Activated CD4-positive, alpha-beta T cell treated with anti-CD3 and anti-CD28 coated beads, Interleukin-2, amount 10 ng/mL, durations not matched to agents 7 days and 5 days (primary cell): ENCODE data around the gene KLHDC10. TPM values are rescaled to one million over a fixed set of nuclear protein-coding genes. Genes with fewer than 3 reads are reported as not detected.
"Not testable (repeated sequence)": the region's sequence is repeated elsewhere in the genome, so short reads cannot be mapped to it uniquely, and the experiment has no call there.

Source experiments
- CTCF ChIA-PET: fragments of 350-600 bp; sonication (Branson Sonifier 250); formaldehyde crosslinking; loops from one replicate; lab custom pipeline; 2021; ENCODE audit warnings: antibody characterized with exemption; lab: Charles Lee
- POLR2A ChIA-PET: fragments of 350-600 bp; sonication (Branson Sonifier 250); formaldehyde crosslinking; loops from one replicate; lab custom pipeline; 2021; ENCODE audit warnings: antibody characterized with exemption; lab: Charles Lee
- DNase-seq: peaks from one replicate; pipeline ENCODE4 v3.0.0-alpha.2; 2020
- H3K27ac Mint-ChIP-seq: one replicate; pipeline ENCODE4 v1.8.0; 2021; ENCODE audit warnings: mild to moderate bottlenecking, moderate library complexity, mixed read lengths
- H3K27me3 Mint-ChIP-seq: one replicate; pipeline ENCODE4 v1.8.0; 2021; ENCODE audit warnings: mixed read lengths
- H3K36me3 Mint-ChIP-seq: one replicate; pipeline ENCODE4 v1.8.0; 2021; ENCODE audit warnings: low read depth, mixed read lengths
- H3K4me1 Mint-ChIP-seq: one replicate; pipeline ENCODE4 v1.8.0; 2021; ENCODE audit warnings: mixed read lengths
- H3K4me3 Mint-ChIP-seq: one replicate; pipeline ENCODE4 v1.8.0; 2021; ENCODE audit warnings: mild to moderate bottlenecking, moderate library complexity, mixed read lengths
- H3K9me3 Mint-ChIP-seq: one replicate; pipeline ENCODE4 v1.8.0; 2021; ENCODE audit warnings: mixed read lengths
- total RNA-seq, 2 experiments: library from RNA; stranded (reverse); gene quantifications; one replicate each; pipeline ENCODE4 v1.2.3, GENCODE V29; 2021

The KLHDC10 gene
- total RNA-seq, 2 experiments from 2014 or later: 14.6 to 16.7 TPM

DNA sequence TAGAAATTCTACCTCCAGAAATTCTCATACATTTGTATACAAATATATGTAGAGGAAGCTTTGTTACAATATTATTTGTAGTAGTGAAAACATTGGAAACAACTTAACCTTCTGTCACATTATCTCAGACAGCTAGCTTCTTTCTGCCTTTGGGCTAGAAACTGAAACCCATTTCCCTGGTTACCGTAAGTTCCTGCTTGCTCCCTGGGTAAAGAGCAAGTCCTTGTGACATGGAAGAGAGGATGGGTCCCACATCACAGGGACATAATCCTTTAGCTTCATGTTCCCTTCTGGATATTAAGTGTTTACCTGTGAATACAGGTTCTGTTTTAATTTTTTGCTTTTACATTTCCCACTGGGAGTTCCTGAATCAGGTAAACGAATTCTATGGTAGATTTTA lies 41.8 kb downstream of the KLHDC10 start:
- Mint-ChIP-seq H3K4me3 (no peak overlapping the region), H3K27ac (no peak overlapping the region), H3K4me1 (no peaks in the 10 kb centered on the region), H3K36me3 (peaks cover under 1% of the 10 kb centered on the region), H3K27me3 (no peaks in the 10 kb centered on the region), H3K9me3 (no peaks in the 10 kb centered on the region)
- no peak for DNase-seq
- ChIA-PET CTCF (interaction anchor here (1.4 kb wide), 1 partner anchor 22 kb away, joined by 3 read pairs; no protein-coding TSS in a partner anchor), POLR2A (interaction anchor here (0.6 kb wide), 1 partner anchor 23 kb away, joined by 4 read pairs; no protein-coding TSS in a partner anchor)

DNA sequence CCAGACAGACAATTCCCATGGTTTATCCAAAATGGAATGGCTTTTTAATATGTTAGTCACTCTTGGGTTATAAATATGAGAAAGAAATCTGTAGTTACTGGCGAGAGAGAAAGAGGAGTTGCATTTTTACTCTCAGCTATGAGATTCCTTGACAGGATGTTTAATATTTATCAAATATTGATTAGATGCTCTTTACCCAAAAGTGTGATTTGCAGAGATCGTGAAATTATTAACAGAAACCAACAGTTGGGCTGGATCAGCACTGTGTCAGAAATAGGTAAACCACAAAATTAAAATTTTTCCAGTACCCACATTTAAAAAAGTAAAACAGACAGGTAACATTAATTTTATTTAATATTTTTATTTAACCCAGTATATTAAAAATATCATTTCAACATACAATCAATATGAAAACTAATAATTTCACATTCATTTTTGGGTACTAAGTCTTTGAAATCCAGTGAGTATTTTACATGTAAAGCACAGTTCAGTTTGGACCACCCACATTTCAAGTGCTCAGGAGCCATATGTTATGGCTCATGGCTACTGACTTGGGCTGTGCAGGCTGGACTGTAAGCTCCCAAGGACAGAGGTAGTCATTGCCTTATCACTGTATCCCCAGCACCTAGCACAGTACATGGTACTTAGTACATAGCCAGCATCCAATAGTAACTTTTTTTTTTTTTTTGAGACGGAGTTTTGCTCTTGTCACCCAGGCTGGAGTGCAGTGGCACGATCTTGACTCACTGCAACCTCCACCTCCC lies 42.5 kb downstream of the KLHDC10 start:
- Mint-ChIP-seq H3K4me1 (no peaks in the 10 kb centered on the region), H3K4me3 (no peak overlapping the region), H3K9me3 (no peaks in the 10 kb centered on the region), H3K36me3 (peaks cover 3% of the 10 kb centered on the region), H3K27me3 (no peaks in the 10 kb centered on the region), H3K27ac (no peak overlapping the region)
- no peak for DNase-seq
- POLR2A ChIA-PET: no interaction called here
- CTCF ChIA-PET: interaction anchor here (1.4 kb wide), 1 partner anchor 22 kb away, joined by 3 read pairs; no protein-coding TSS in a partner anchor

DNA sequence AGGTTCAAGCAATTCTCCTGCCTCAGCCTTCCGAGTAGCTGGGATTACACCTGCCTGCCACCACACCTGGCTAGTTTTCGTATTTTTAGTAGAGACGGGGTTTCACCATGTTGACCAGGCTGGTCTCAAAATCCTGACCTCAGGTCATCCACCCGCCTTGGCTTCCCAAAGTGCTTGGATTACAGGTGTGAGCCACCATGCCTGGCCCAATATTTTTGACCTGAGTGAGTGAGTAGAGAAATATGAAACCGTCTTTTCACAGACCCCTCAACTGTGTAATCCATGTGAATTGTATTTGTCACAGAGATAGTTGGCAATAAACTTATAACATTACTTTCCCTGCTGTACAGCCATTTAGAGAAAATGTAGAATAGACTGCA lies 43.1 kb downstream of the KLHDC10 start:
- H3K27me3 Mint-ChIP-seq, H3K4me1 Mint-ChIP-seq, H3K9me3 Mint-ChIP-seq, H3K27ac Mint-ChIP-seq, DNase-seq, H3K4me3 Mint-ChIP-seq, POLR2A ChIA-PET, H3K36me3 Mint-ChIP-seq: not testable (repeated sequence)
- CTCF ChIA-PET: interaction anchor here (1.0 to 1.4 kb wide), 2 partner anchors 17 to 21 kb away, joined by 3 read pairs; no protein-coding TSS in a partner anchor

DNA sequence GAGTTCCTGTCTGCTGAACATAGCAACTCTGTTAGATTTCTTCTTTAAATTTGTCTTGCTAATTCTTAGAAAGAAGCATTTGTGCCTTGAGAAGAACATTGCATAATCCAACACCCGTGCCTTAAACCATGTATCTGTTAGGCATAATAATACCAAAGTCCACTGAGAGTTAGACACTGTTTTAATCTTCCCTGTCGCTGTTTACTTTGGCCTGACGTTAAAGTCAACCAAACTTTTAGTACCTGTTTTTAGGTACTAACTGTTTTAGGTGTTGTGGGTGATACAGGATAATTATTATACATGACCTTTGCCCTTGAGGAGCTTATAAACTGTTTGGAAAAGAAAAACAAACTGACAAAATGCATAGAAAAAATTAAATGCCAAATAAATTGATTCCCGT lies 43.6 kb downstream of the KLHDC10 start:
- Mint-ChIP-seq H3K36me3 (peaks cover 11% of the 10 kb centered on the region), H3K27ac (no peak overlapping the region), H3K9me3 (no peaks in the 10 kb centered on the region), H3K27me3 (no peaks in the 10 kb centered on the region), H3K4me3 (no peak overlapping the region), H3K4me1 (peaks cover 2% of the 10 kb centered on the region)
- ChIA-PET CTCF (interaction anchor here (1.0 kb wide), 1 partner anchor 18 kb away, joined by 3 read pairs; no protein-coding TSS in a partner anchor), POLR2A (no interaction called here)
- DNase-seq: no peak

DNA sequence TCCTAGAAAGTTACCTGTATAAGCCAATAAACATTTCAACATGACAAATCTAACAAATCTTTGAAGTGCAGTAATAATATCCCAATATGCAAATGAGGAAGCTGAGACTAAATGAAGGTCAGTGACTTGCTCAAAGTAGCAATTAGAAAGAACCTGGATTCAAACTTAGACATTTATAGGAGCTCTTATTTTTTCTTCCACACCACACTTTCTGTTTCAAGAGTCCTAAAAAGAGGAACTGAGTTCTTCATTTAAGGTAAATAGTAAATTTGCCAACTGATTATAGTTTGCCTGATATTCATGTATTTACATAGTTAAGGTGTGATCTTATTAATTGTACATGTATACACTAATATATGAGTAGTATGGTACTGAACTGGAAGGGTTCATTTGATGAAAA lies 44.0 kb downstream of the KLHDC10 start:
- DNase-seq: no peak
- Mint-ChIP-seq H3K27me3 (no peaks in the 10 kb centered on the region), H3K4me3 (no peak overlapping the region), H3K9me3 (no peaks in the 10 kb centered on the region), H3K27ac (no peak overlapping the region), H3K36me3 (peaks cover 11% of the 10 kb centered on the region), H3K4me1 (peaks cover 2% of the 10 kb centered on the region)
- ChIA-PET CTCF (interaction anchor here (0.7 to 1.0 kb wide), 2 partner anchors 18 to 19 kb away, joined by 3 read pairs; no protein-coding TSS in a partner anchor), POLR2A (no interaction called here)

DNA sequence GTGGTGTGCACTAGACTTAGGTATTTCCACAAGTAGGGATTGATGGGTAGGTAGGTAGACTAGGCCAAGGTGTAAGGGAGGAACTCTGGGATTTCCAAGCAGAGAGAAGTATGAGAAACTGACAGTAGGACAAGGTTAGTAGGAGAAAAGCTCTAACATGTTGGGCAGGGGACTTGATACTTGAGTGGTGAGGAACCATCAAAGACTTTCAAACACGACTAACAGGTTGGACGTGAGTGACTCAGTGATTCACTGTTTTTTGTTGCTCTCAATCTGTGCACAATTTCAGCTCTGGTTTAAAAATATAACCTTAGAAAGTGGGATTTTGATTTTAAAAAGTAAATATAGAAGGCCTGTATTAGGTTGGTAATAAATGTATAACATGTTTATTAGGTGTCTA lies 44.4 kb downstream of the KLHDC10 start:
- H3K4me3 Mint-ChIP-seq: no peak overlapping the region
- ChIA-PET CTCF (interaction anchor here (0.7 to 1.3 kb wide), 2 partner anchors 18 to 28 kb away, joined by 3 read pairs; no protein-coding TSS in a partner anchor), POLR2A (no interaction called here)
- no peaks in the 10 kb centered on the region for H3K27me3 Mint-ChIP-seq
- H3K27ac Mint-ChIP-seq: no peak overlapping the region
- DNase-seq: no peak
- peaks cover 2% of the 10 kb centered on the region for H3K4me1 Mint-ChIP-seq
- peaks cover 11% of the 10 kb centered on the region for H3K36me3 Mint-ChIP-seq
- no peaks in the 10 kb centered on the region for H3K9me3 Mint-ChIP-seq

DNA sequence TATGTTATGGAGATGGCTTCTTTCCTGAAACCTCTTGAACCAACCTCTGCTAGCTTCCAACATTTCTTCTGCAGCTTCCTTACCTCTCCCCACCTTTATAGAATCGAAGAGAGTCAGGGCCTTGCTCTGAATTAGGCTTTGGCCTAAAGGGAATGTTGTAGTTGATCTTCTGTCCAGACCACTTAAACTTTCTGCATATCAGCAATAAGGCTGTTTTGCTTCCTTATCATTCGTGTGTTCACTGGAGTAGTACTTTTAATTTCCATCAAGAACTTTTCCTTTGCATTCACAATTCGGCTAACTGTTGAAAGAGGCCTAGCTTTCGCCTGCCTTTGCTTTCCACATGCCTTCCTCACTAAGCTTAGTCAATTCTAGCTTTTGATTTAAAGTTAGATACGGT lies 48.0 kb downstream of the KLHDC10 start:
- no peaks in the 10 kb centered on the region for H3K9me3 Mint-ChIP-seq
- H3K27me3 Mint-ChIP-seq: no peaks in the 10 kb centered on the region
- no peak for DNase-seq
- peaks cover 10% of the 10 kb centered on the region for H3K4me1 Mint-ChIP-seq
- no peak overlapping the region for H3K4me3 Mint-ChIP-seq
- ChIA-PET CTCF (interaction anchor here (0.6 to 0.9 kb wide), 2 partner anchors 16 to 46 kb away, joined by 3 to 4 read pairs; no protein-coding TSS in a partner anchor), POLR2A (no interaction called here)
- H3K36me3 Mint-ChIP-seq: peaks cover 29% of the 10 kb centered on the region
- H3K27ac Mint-ChIP-seq: no peak overlapping the region

DNA sequence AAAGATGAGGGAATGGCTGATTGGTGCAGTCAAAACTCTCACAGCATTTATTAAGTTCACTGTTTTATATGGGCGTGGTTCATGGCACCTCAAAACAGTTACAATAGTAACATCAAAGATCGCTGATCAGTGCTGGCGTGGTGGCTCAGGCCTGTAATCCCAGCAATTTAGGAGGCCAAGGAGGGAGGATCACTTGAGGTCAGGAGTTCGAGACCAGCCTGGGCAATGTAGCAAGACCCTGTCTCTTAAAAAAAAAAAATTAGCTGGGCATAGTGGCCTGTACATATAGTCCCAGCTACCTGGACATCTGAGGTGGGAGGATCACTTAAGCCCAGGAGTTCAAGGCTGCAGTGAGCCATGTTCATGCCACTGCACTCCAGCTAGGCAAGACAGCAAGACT lies 48.5 kb downstream of the KLHDC10 start:
- Mint-ChIP-seq H3K27ac (no peak overlapping the region), H3K36me3 (peaks cover 30% of the 10 kb centered on the region), H3K4me3 (no peak overlapping the region), H3K9me3 (no peaks in the 10 kb centered on the region), H3K4me1 (peaks cover 10% of the 10 kb centered on the region), H3K27me3 (no peaks in the 10 kb centered on the region)
- CTCF ChIA-PET: interaction anchor here (0.6 kb wide), 1 partner anchor 15 kb away, joined by 4 read pairs; no protein-coding TSS in a partner anchor
- no peak for DNase-seq
- POLR2A ChIA-PET: no interaction called here

DNA sequence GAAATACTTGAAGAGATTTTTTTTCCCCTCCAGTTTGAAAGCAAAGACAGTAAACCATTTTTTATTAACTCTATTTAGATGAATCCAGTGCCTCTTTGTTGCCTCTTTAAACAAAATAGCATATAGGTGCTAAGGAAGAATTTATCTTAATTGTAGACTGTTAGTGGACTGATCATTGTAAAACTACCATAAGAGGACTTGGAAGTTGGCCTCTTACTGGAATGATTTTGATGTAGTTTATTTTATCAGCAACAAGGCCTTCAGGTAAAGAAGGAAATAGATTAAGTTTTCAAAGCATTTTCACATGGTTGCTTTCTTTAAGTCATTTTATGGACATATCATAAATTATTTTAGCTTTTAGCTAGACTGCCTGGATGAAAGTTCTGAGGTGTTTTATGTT lies 53.2 kb downstream of the KLHDC10 start:
- Mint-ChIP-seq H3K9me3 (no peaks in the 10 kb centered on the region), H3K36me3 (peaks cover 31% of the 10 kb centered on the region), H3K27me3 (no peaks in the 10 kb centered on the region), H3K4me1 (peaks cover 8% of the 10 kb centered on the region), H3K27ac (no peak overlapping the region), H3K4me3 (no peak overlapping the region)
- ChIA-PET CTCF (interaction anchor here (0.9 kb wide), 1 partner anchor 37 kb away, joined by 3 read pairs; no protein-coding TSS in a partner anchor), POLR2A (no interaction called here)
- no peak for DNase-seq

DNA sequence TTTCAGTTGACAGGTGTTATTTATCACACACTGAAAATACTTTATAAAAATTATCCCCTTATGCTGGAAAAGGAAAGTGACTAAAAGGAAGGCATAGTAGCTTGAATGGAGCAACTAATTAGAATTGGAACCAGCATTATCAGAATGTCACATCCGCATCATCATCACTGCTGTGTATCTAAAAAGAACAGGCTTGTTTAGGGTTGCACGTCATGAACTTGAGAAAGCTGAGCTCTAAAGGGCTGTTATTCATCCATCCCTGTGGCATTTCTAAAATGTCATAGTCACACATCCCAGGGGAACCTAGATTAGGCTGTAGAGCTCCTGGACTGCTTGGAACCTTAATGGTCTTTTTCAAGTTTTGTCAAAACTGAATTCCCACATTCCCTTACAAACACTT lies 54.4 kb downstream of the KLHDC10 start:
- H3K27ac Mint-ChIP-seq: no peak overlapping the region
- POLR2A ChIA-PET: no interaction called here

DNA sequence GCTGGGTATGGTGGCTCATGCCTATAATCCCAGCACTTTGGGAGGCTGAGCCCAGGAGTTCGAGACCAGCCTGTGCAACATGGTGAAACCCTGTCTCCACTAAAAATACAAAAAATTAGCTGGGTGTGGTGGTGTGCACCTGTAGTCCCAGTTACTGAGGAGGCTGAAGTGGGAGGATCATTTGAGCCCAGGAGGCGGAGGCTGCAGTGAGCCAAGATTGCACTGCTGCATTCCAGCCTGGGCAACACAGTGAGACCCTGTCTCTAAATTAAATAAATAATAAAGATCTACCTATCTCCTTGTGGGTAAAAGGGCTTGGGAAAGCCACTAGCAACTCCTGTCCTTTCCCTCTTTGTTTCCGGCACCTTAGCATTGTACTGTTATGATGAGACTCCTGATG lies 56.5 kb downstream of the KLHDC10 start:
- CTCF ChIA-PET, POLR2A ChIA-PET, H3K27me3 Mint-ChIP-seq, H3K4me3 Mint-ChIP-seq, DNase-seq, H3K9me3 Mint-ChIP-seq, H3K4me1 Mint-ChIP-seq, H3K27ac Mint-ChIP-seq: not testable (repeated sequence)
- H3K36me3 Mint-ChIP-seq: peaks cover 35% of the 10 kb centered on the region

More for the DNA sequence above, 54.4 kb downstream of the KLHDC10 start:
- Mint-ChIP-seq H3K4me1 (peaks cover 8% of the 10 kb centered on the region), H3K9me3 (no peaks in the 10 kb centered on the region), H3K27me3 (no peaks in the 10 kb centered on the region), H3K36me3 (peaks cover 33% of the 10 kb centered on the region), H3K4me3 (no peak overlapping the region)
- CTCF ChIA-PET: no interaction called here
- no peak for DNase-seq

DNA sequence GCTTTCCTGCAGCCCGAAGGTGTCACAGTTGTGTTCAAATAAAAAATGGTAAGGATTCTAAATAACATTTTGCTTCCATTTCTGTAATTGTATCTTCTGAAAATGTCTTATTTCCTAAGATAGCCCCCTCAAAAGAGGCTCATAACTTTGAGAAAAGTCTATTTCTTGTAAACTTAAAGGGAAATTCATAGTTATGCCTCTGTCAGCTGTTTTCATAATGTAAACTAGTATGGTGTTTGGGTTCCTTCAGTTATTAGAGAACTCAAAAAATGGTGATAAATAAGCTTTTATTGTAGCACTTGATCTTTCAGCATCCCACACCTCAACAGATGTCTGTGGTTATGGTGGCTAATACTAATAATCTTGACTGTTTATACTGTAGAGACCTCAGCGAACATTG lies 57.1 kb downstream of the KLHDC10 start:
- no peak for DNase-seq
- ChIA-PET POLR2A (no interaction called here), CTCF (no interaction called here)
- Mint-ChIP-seq H3K4me1 (no peaks in the 10 kb centered on the region), H3K4me3 (no peak overlapping the region), H3K9me3 (no peaks in the 10 kb centered on the region), H3K27ac (no peak overlapping the region), H3K36me3 (peaks cover 30% of the 10 kb centered on the region), H3K27me3 (no peaks in the 10 kb centered on the region)

DNA sequence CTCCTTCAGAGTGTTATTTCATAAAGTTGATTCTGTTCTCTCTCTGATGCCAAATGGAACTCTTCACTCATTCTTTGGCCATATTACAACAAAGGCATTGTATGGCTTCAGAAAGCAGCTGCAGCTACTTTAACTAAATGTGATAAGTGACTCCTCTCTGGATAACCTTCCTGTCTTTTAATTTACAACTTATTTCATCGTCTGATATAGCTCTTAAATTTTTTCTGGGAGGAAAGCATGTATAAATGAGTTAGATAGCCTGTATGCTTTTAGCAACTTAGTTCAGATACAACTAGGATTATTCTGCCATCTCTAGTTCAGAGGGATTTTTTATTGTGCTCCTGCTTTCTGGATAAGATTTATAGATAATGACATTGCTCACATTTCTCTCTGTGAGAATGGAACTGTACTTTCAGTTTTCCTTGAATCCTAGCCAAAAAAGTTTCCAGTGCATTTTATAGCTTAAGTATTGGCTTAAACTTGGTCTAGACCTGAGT lies 57.5 kb downstream of the KLHDC10 start:
- CTCF ChIA-PET: no interaction called here
- Mint-ChIP-seq H3K4me3 (no peak overlapping the region), H3K27ac (no peak overlapping the region), H3K27me3 (no peaks in the 10 kb centered on the region), H3K36me3 (peaks cover 25% of the 10 kb centered on the region), H3K4me1 (no peaks in the 10 kb centered on the region), H3K9me3 (no peaks in the 10 kb centered on the region)
- POLR2A ChIA-PET: no interaction called here
- DNase-seq: no peak
